SK-N-SH (cell line): ENCODE measurements around the gene MTX2.

Experiments used
- EP300 ChIP-seq, 2 experiments: IDR thresholded peaks; 2 replicates each; pipeline versions ENCODE4 v1.4.0 to v1.6.1; 2012; ENCODE audit warnings: borderline replicate concordance in 1 of 2, low read depth in 1 of 2, low read length in 1 of 2
- MEF2A ChIP-seq: IDR thresholded peaks from 2 replicates; pipeline ENCODE4 v1.4.0; 2012; ENCODE audit warnings: low read depth, borderline replicate concordance
- POLR2AphosphoS5 ChIP-seq: IDR thresholded peaks from 2 replicates; pipeline ENCODE4 v1.6.1; 2012; ENCODE audit warnings: low read depth, low read length
- TF ChIP-seq, protein P1 (sequence below): fragments of 200-600 bp; sonication (generic); IDR thresholded peaks from 2 replicates; pipeline ENCODE4 v1.6.1; 2017; ENCODE audit warnings: antibody characterized with exemption, mild to moderate bottlenecking, moderate library complexity

DNA sequence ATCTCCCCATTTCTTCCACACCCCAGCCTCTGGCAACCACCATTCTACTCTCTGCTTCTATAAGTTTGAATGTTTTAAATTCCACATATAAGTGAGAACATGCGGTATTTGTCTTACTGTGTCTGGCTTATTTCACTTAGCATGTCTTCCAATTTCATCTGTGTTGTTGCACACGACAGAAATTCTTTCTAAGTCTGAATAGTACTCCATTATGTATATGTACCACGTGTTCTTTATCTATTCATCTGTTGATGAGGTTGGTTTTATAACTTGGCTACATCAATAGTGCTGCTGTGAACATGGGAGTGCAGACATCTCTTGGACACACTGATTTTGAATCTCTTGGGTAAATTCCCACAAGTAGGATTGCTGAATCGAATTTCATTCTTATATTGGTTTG, 31.8 kb upstream of the MTX2 start:
- TF ChIP-seq EP300 (IDR thresholded peaks at IDR 0.05; ENCODE audit: borderline replicate concordance in 1 of 2, low read depth in 1 of 2, low read length in 1 of 2) (no peak), POLR2AphosphoS5 (no peak), MEF2A (no peak)
- TF ChIP-seq, protein P1, sequence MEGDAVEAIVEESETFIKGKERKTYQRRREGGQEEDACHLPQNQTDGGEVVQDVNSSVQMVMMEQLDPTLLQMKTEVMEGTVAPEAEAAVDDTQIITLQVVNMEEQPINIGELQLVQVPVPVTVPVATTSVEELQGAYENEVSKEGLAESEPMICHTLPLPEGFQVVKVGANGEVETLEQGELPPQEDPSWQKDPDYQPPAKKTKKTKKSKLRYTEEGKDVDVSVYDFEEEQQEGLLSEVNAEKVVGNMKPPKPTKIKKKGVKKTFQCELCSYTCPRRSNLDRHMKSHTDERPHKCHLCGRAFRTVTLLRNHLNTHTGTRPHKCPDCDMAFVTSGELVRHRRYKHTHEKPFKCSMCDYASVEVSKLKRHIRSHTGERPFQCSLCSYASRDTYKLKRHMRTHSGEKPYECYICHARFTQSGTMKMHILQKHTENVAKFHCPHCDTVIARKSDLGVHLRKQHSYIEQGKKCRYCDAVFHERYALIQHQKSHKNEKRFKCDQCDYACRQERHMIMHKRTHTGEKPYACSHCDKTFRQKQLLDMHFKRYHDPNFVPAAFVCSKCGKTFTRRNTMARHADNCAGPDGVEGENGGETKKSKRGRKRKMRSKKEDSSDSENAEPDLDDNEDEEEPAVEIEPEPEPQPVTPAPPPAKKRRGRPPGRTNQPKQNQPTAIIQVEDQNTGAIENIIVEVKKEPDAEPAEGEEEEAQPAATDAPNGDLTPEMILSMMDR, result no peak
